HepG2 (cell line): ENCODE results near the gene MEGF6. TPM values are rescaled to one million over a fixed set of nuclear protein-coding genes. Genes with fewer than 3 reads are reported as not detected.

Source experiments
- AGO1 ChIP-seq: fragments of 200-400 bp; formaldehyde crosslinking; IDR thresholded peaks from 2 replicates; pipeline ENCODE4 v1.6.1; 2017; ENCODE audit warnings: mild to moderate bottlenecking, low read depth, low read length, moderate library complexity; ENCODE audit not compliant: poor library complexity, severe bottlenecking
- CC2D1A ChIP-seq: sonication (generic); formaldehyde crosslinking; IDR thresholded peaks from 2 replicates; pipeline ENCODE4 v1.8.1; 2023; ENCODE audit warnings: mild to moderate bottlenecking, missing genetic modification reagents
- FOXO4 ChIP-seq: sonication (generic); formaldehyde crosslinking; conservative IDR thresholded peaks from 2 replicates; pipeline ENCODE4 v1.8.1; 2023; ENCODE audit warnings: missing genetic modification reagents
- GATAD2A ChIP-seq: IDR thresholded peaks from 2 replicates; pipeline ENCODE4 v1.6.1; 2016
- IKZF4 ChIP-seq: sonication (generic); formaldehyde crosslinking; IDR thresholded peaks from 2 replicates; pipeline ENCODE4 v1.5.1; 2020; ENCODE audit warnings: borderline replicate concordance, mild to moderate bottlenecking, low read depth, missing genetic modification reagents; ENCODE audit errors: not compliant biosample characterization
- IRF9 ChIP-seq: sonication (generic); formaldehyde crosslinking; IDR thresholded peaks from 2 replicates; pipeline ENCODE4 v1.8.0; 2022; ENCODE audit warnings: missing genetic modification reagents, mild to moderate bottlenecking, borderline replicate concordance
- LCORL ChIP-seq, 2 experiments: fragments of 450-650 bp in 1 of 2; sonication (generic) in 1 of 2; formaldehyde crosslinking in 1 of 2; IDR thresholded peaks; 2 replicates each; pipeline versions ENCODE4 v1.5.0 to v1.6.1; 2017 to 2020; ENCODE audit warnings: antibody characterized with exemption in 1 of 2, missing genetic modification reagents in 1 of 2
- MAX ChIP-seq: IDR thresholded peaks from 2 replicates; pipeline ENCODE4 v1.6.1; 2012; ENCODE audit warnings: inconsistent platforms
- PBX3 ChIP-seq: sonication (generic); formaldehyde crosslinking; IDR thresholded peaks from 2 replicates; pipeline ENCODE4 v1.8.1; 2023; ENCODE audit warnings: missing genetic modification reagents, inconsistent platforms, borderline replicate concordance
- PHB2 ChIP-seq: fragments of 450-650 bp; IDR thresholded peaks from 2 replicates; pipeline ENCODE4 v1.6.1; 2018; ENCODE audit not compliant: partially characterized antibody
- RNF2 ChIP-seq: fragments of 450-650 bp; conservative IDR thresholded peaks from 2 replicates; pipeline ENCODE4 v1.6.1; 2016; ENCODE audit warnings: low read depth
- ZFYVE20 ChIP-seq: sonication (generic); formaldehyde crosslinking; IDR thresholded peaks from 2 replicates; pipeline ENCODE4 v1.8.0; 2023; ENCODE audit warnings: low read depth, mild to moderate bottlenecking, moderate library complexity, missing genetic modification reagents, borderline replicate concordance
- ZKSCAN8 ChIP-seq: IDR thresholded peaks from 2 replicates; pipeline ENCODE4 v1.6.1; 2016; ENCODE audit warnings: borderline replicate concordance, missing genetic modification reagents, missing compliant biosample characterization
- ZNF160 ChIP-seq: sonication (generic); formaldehyde crosslinking; IDR thresholded peaks from 2 replicates; pipeline ENCODE4 v1.8.0; 2022; ENCODE audit warnings: mild to moderate bottlenecking, inconsistent platforms, missing genetic modification reagents
- ZNF276 ChIP-seq: sonication (generic); formaldehyde crosslinking; IDR thresholded peaks from 2 replicates; pipeline ENCODE4 v1.4.0; 2020; ENCODE audit warnings: mild to moderate bottlenecking, low read depth, missing genetic modification reagents
- ZNF33B ChIP-seq: sonication (generic); formaldehyde crosslinking; IDR thresholded peaks from 2 replicates; pipeline ENCODE4 v1.5.1; 2020; ENCODE audit warnings: mild to moderate bottlenecking, missing genetic modification reagents
- ZNF468 ChIP-seq: sonication (generic); formaldehyde crosslinking; IDR thresholded peaks from 2 replicates; pipeline ENCODE4 v1.8.0; 2022; ENCODE audit warnings: mild to moderate bottlenecking, moderate library complexity, missing genetic modification reagents
- ZNF513 ChIP-seq: sonication (generic); formaldehyde crosslinking; conservative IDR thresholded peaks from 2 replicates; pipeline ENCODE4 v1.5.0; 2020; ENCODE audit warnings: missing genetic modification reagents
- ZNF619 ChIP-seq: sonication (generic); formaldehyde crosslinking; IDR thresholded peaks from 2 replicates; pipeline ENCODE4 v1.4.0; 2020; ENCODE audit warnings: mild to moderate bottlenecking, missing genetic modification reagents
- ZNF740 ChIP-seq: sonication (generic); formaldehyde crosslinking; IDR thresholded peaks from 2 replicates; pipeline ENCODE4 v1.4.0; 2020; ENCODE audit warnings: missing genetic modification reagents
- polyA plus RNA-seq, 8 experiments: library from polyadenylated mRNA; depleted of rRNA in 3 of 8; stranded (reverse) in 7 of 8; unstranded in 1 of 8; fragments of >200 nt; fragmentation: Illumina TruSeq in 4 of 8; extraction: Trizol in 4 of 8; gene quantifications; 2 replicates each; pipeline versions ENCODE4 v1.2.1 to v1.2.3, GENCODE V29; 2011 to 2016; ENCODE audit warnings: low read depth in 4 of 8, missing spikeins in 1 of 8, mixed read lengths in 1 of 8; ENCODE audit not compliant: insufficient read depth in 1 of 8
- total RNA-seq, 5 experiments: library from RNA; depleted of rRNA; stranded (reverse); fragments of >200 nt; fragmentation: Illumina TruSeq; extraction: Trizol; gene quantifications; 2 replicates each; pipeline ENCODE4 v1.2.3, GENCODE V29; 2016; ENCODE audit warnings: low read depth in 1 of 5

The MEGF6 gene
- total and polyA plus RNA-seq, 2 of the 13 experiments (the other 11 are each of a cell fraction or from before 2014, with no cell fraction given), result 1.9 TPM

- no peak for TF ChIP-seq ZNF276
- no peak for TF ChIP-seq RNF2
- no peak for TF ChIP-seq PHB2
- TF ChIP-seq MAX, result peak; percentile 42
- TF ChIP-seq FOXO4 (CRISPR knock-in tag), result 0 out of 2 replicates have a peak, but pooled peaks have one; percentile 75
- TF ChIP-seq ZFYVE20 (CRISPR knock-in tag), result no peak
- TF ChIP-seq ZNF33B (CRISPR knock-in tag), result no peak
- TF ChIP-seq ZNF740 (CRISPR knock-in tag), result no peak
- TF ChIP-seq IKZF4, result no peak
- no peak for TF ChIP-seq AGO1
- no peak for TF ChIP-seq ZNF160 (CRISPR knock-in tag)
- TF ChIP-seq IRF9 (CRISPR knock-in tag), result peak; percentile 25; the same call in 1 of the 2 replicates
- no peak for TF ChIP-seq ZNF468
- TF ChIP-seq PBX3 (CRISPR knock-in tag), result no peak
- no peak for TF ChIP-seq CC2D1A (CRISPR knock-in tag)
- no peak for TF ChIP-seq LCORL (IDR thresholded peaks at IDR 0.05)
- TF ChIP-seq LCORL (CRISPR knock-in tag; IDR thresholded peaks at IDR 0.05), result 0 out of 2 replicates have a peak, but pooled peaks have one; percentile 45
- no peak for TF ChIP-seq ZNF619
- no peak for TF ChIP-seq ZKSCAN8 (CRISPR knock-in tag)
- TF ChIP-seq GATAD2A (CRISPR knock-in tag), result no peak
- no peak for TF ChIP-seq ZNF513 (CRISPR knock-in tag)
Measured at GRCh38 chr1:3649342-3650247, 38.3 kb upstream of the MEGF6 start, which contains the start of gene WRAP73 (continued).
